Body of pancreas (tissue), 4 donors: ENCODE measurements around the gene C19orf73.

ENCODE experiments used
- CTCF ChIP-seq, 7 experiments: fragments of 450-650 bp in 4 of 7; fragments of 200-600 bp in 3 of 7; sonication (generic) in 3 of 7; IDR thresholded peaks; one replicate each; pipeline ENCODE4 v1.5.1; 2016 to 2019; ENCODE audit warnings: antibody characterized with exemption in 7 of 7
- POLR2A ChIP-seq, 3 donors: fragments of 450-650 bp; IDR thresholded peaks; one replicate each; pipeline ENCODE4 v1.6.1; 2016; ENCODE audit warnings: antibody characterized with exemption in 3 of 3, mild to moderate bottlenecking in 2 of 3

- TF ChIP-seq POLR2A (IDR thresholded peaks at IDR 0.05) (no peak), CTCF (IDR thresholded peaks at IDR 0.05) (no peak)
These were observed 6.2 kb upstream of the C19orf73 start for GRCh38 chr19:49125025-49125731.
